ENCODE results near the gene GTF2IRD1.
"Not testable (repeated sequence)": the region's sequence is repeated elsewhere in the genome, so short reads cannot be mapped to it uniquely, and the experiment has no call there.

GTF2IRD1 gene

DNA sequence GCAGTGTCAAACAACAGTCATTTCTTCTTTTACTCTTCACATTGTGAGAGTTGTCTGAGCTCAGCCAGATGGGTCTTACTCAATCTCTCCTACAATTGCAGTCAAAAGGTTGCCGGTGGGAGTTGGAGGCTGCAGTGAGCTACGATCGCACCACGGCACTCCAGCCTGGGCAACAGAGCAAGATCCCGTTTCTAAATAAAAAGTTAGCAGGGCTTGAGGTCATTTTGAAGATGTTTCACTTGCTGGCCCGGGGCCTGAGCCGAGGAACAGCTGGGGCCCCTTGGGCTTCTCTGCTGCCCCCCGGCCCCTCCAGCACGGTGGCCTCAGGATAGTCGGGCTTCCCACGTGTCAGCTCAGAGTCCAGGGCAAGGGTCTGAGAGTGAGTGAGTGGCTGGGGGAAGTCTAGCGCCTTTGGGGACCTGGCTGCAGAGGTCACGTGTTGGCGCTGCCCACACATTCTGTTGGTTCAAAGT is 40.4 kb downstream of the GTF2IRD1 start:
- no peak for DNase-seq

DNA sequence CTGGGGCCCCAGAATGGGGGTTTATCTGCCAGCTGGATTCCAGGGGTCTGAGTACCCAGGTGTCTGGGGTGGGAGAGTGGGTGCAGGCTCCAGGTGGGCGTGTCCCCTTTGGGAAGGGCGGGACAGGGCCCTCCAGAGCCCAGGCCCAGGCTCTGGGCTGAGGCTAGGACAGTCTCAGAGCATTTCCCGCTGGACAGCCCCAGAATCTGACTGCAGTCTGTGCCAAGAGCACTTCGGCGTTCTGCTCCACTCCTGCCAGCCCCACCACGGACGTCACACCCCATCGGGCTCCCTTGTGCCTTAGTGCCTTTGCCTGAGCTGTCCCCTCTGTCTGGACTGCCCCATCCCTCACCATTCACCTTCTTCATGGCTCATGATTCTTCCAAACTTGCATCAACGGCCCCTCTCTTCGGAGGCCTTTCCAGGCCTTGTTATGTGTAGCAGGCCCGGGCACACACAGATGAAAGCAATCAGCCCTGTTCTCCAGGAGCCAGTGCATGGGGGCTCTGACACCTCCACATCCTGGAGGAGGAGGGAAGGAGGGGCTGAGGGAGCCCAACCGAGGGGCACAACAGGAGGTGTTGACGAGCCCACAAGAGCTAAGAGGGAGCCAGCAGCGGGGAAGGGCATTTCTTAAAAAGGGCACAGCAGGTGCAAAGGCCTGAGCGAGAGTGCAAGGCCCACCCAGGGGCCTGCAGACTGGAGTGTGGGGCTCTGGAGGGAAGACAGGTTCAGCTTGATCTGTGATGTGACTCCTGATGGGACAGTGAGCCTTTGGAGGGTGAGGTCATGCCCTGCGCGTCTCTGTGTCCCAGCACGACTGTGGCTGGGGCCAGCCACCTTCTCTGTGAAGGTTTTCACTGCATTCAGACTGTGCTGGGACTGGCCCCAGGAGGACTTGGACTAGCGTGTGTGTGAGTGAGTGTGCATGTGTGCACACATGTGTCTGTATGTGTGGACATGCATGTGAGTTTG is 41.7 kb downstream of the GTF2IRD1 start:
- DNase-seq = no peak

DNA sequence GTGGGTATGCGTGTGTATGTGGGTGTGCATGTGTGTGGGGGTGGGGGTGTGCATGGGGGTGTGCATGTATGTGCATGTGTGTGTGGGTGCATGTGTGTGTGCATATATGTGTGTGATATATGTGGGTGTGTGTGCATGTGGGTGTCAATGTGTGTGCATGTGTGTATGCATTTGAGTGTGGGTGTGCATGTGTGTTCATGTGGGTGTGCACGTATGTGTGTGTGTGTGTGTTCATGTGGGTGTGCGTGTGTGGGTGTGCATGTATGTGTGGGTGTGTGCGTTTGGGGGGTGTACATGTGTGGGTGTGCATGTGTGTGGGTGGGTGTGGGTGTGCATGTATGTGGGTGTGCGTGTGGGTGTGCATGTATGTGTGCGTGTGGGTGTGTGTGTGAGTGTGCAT is 42.6 kb downstream of the GTF2IRD1 start:
- DNase-seq = no peak

DNA sequence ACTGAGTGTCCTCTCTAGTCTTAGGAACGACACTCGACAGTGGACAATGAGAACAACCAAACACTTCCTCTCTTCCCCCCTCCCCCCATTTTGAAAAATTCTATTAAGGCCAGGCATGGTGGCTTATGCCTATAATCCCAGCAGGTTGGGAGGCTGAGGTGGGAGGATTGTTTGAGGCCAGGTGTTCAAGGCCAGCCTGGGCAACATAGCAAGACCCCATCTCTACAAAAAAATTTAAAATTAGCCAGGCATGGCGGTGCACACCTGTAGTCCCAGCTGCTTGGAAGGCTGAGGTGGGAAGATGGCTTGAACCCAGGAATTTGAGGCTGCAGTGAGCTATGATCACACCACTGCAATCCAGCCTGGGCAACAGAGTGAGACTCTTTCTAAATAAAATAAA is 43.1 kb downstream of the GTF2IRD1 start:
- DNase-seq = not testable (repeated sequence)

DNA sequence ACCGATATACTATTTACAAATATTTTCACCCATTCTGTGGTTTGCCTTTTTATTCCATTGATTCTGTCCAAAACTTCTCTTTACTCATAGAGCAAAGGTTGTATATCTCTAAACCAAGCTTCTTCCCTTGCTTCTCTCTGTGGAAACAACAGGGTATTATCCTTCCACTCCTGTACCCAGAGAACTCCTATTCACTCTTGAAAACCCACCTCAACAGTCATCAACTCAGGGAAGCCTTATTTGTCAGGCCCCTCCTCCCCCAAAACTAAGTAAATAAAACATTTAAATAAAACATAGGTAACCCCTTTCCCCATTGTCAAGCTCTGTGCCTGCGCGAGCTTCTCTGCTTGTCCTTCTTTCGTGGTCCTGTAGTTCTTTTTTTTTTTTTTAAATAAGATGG is 44.6 kb downstream of the GTF2IRD1 start:
- no peak for DNase-seq

DNA sequence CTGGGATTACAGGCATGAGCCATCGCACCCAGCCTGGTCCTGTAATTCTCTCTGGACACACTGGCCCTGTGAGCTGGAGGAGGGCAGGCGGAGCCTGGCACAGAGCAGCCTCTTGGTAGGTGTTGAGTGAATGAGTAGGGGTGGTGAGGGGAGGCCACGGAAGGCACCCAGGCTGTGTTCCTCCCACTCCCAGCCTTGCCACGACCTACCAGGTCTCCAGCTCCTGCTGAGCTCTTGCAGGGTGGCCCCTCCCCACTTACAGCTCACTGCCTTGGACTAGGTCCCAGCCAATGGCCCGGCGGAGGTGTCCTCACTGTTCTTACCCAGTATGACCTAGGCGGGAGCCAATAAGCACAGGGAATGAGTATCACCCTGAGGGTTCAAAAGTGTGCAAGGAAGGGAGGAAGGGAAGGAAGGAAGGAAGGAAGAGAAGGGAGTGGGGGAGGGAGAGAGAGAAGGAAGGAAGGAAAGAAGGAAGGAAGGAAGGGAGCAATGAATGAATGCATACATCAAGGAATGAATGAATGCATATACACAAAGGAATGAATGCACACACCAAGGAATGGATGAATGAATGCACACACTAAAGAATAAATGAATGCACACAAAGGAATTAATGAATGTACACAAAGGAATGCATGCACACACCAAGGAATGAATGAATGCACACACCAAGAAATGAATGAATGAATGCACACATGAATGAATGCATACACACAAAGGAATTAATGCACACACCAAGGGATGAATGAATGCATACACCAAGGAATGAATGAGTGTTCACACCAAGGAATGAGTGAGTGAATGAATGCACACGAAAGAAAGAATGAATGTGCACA is 45.5 kb downstream of the GTF2IRD1 start:
- no peak for DNase-seq

DNA sequence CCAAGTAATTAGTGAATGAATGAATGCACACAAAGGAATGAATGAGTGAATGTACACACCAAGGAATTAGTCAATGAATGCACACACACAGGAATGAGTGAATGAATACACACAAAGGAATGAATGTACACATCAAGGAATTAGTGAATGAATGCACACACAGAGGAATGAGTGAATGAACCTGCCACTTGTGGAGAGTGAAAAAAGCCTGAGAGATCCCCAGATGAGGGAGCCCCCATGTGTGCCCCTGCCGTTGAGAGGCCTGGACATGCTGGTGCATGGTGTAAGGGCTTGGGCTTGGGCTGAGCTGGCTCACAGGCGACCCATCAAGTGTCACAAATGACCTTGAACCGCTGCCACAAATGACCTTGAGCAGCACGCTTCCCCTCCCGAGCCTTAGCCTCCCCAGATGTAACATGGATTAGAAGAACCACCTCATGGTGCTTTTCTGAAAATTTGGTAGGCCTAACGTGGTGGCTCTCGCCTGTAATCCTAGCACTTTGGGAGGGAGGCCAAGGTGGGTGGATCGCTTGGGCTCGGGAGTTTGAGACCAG is 46.2 kb downstream of the GTF2IRD1 start:
- no peak for DNase-seq

DNA sequence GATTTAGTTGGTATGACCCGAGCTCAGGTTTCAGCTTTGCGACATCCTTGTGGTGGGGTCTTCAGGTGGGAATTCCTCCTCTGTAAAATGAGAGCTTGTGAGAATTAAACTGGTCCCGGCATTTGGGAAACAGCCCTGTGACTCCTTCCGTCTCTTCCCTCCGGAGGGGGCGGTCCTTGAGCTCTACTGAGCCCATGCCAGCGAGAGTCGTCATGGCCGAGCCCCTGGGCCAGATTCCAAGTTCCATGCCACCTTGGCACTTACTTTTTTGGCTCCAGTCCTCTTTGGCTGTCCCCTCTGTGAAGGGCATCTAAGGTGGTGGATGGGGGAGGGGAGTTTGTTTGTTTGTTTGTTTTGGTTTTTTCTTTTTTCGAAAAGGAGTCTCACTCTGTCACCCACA is 47.6 kb downstream of the GTF2IRD1 start:
- no peak for DNase-seq

DNA sequence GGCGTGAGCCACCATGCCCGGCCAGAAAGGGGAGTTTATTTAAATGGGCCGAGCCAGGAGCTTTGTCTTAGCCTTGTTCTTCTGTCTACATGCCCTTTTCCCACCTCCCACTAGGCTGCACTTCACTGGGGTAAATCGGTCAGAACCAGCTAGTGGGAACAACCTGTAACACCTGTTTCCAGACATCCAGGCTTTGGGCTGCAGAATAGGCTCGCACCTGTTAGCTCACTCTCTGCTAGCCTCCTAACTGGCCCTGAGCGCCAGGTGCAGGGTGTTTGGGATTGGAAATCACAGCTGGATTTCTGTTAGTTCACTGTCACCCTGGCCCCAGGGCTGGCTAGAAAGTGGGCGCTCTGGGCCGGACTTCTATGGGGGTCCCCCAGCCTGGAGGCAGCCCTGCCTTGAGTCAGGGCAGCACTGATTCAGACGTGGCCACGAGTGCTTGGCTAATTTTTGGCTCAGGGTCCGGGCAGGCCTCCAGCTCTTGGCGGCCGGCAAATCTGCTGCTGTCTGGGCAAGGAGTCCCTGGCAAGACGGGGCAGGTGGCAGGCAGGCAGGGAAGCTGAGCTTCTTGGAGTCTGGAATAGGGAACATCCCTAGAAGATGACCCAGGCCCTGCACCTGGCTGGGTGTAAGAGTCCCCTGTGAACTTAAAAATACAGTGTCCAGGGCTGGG is 48.6 kb downstream of the GTF2IRD1 start:
- DNase-seq = no peak

DNA sequence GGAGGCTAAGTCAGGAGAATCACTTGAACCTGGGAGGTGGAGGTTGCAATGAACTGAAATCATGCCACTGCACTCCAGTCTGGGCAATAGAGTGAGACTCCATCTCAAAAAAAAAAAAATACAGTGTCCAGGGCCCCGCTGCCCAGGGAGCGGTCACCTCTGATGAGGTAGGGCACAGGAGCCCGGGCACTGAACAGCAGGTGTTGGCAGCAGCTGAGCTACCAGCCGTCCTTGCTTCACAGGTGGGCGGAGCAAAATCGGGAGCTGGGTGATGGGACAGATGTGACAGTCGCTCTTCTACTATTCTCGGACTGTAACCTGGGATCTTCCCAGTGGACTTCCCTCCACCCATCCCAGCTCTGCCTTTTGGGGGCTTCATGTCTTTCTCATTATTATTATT is 49.4 kb downstream of the GTF2IRD1 start:
- DNase-seq = no peak

DNA sequence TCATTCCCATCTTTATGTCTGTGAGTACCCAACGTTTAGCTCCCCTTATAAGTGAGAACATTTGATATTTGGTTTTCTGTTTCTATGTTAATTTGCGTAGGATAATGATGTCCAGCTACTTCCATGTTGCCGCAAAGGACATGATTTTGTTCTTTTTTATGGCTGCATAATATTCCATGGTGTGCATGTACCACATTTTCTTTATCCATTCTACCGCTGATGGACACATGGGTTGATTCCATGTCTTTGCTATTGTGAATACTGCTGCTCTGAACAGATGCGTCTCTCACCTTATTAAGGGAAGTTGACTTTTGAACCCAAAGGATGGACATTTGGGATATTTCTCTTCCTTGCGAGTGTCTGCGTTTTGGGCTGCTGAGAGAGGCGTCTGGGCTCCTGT is 50.2 kb downstream of the GTF2IRD1 start:
- no peak for DNase-seq

DNA sequence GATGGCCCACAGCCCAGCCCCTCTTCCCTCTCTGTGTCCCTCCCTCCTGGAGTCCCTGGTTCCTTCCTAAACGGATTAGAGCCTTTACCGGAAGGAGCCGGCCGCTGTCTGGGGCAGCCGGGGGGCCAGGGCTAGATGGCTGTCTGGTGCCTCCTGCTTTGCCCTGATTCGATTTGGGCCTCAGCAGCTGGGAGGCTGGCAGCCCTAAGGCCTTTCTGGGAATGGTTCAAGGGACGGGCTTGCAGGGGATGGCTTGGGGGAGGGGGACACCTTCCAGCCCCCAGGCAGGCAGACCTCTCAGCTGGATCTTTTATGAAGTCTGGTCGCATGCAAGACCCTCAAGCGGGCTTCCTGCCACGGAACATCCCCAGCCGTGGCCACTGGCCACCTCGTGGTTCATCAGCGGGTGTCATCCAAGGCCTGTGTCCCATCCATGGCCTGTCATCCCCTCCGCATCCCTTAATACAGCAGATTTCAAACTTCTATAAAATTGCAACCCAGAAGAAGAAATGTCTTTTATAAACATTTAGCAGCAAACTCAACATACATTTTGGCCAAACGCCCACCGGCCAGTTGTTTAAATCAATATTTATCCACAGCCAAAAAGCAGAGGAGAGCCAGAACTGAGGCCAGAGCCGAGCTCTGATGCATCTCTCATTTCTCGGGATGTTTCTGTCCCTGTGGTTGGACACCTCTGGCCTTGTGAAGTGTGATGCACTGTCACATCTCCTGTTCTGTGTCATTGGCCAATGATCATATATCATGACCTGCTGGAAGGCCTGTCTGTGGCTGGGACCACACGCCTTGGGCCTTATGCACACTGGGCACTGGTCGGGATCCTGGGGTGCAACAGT is 52.0 kb downstream of the GTF2IRD1 start:
- no peak for DNase-seq

DNA sequence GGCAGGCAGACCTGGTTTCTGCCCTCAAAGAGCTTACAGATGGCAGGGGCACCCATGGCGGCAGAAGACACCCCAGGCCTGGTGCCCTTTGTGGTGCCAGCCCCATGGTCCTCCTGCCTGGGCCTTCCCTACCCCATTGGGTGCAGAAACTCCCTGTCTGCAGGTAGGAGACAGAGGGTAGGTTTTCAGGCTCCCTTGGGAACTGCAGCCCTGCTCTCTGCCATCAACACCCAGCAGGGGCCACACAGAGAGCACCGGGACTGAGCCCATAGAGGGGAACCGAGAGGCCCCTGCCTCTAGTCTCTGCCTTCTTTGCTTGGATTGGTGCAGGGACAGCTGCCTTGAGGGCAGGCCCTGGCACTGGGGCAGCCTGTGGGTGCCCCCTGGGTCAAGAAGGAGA is 52.6 kb downstream of the GTF2IRD1 start:
- no peak for DNase-seq

DNA sequence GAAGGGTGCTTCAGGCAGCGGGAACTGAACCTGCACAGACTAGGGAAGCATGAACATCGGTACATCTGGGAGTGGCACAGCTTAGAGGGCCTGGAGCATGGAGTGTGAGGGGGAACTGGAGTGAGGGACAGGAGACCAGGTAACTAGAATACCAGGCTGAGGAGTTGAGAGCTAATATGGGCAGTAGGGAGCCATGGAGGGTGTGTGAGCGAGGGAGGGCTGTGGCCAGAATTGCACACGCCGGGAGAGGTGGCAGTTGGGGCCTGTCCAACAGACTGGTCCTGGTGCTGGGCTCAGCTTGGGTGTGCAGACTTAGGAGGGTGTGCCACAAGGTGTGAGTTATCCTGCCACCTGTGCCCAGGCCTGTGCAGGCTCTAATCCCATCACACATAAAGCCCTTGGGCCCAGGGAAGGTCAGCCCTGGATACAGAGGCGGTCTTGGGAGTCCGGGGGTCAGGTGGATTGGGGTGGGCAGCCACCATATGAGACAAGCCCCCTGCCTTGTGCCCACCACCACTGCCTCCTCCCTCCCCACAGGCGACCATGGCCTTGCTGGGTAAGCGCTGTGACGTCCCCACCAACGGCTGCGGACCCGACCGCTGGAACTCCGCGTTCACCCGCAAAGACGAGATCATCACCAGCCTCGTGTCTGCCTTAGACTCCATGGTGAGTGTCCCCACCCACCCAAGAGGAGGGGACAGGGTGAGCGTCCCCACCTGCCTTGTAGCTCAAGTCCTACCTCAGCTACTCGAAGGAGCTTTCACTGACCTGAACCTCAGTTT is 54.0 kb downstream of the GTF2IRD1 start:
- no peak for DNase-seq

DNA sequence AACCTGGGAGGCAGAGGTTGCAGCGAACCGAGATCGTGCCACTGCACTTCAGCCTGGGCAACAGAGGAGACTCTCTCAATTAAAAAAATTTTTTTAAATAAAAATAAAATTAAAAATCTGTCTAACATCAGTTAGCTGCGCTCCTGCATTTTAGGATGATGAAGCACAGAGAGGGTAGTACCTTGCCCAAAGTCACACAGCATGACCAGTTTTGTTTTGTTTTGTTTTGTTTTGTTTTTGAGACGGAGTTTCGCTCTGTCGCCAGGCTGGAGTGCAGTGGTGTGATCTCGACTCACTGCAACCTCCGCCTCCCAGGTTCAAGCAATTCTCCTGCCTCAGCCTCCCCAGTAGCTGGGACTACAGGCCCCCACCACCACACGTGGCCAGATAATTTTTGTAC is 55.7 kb downstream of the GTF2IRD1 start:
- not testable (repeated sequence) for DNase-seq

DNA sequence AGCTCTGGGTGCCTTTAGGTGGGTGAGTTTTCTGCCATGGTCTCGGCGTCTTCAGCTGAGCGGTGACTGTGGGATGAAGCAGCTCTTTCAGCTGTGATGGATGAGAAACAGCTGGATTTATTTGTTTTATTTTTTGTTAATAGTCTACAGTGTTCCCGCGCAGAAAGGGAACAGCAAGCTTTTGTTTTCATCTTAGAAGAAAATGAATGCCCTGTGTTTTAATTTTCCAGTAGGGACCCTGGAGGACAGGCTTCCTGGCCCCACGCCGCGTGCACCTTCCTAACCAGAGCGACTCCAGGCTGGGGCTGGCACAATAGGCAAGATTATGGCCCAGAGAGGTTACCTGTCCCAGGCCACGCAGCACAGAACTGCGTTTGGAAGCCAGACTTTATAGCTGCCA is 57.6 kb downstream of the GTF2IRD1 start:
- no peak for DNase-seq

DNA sequence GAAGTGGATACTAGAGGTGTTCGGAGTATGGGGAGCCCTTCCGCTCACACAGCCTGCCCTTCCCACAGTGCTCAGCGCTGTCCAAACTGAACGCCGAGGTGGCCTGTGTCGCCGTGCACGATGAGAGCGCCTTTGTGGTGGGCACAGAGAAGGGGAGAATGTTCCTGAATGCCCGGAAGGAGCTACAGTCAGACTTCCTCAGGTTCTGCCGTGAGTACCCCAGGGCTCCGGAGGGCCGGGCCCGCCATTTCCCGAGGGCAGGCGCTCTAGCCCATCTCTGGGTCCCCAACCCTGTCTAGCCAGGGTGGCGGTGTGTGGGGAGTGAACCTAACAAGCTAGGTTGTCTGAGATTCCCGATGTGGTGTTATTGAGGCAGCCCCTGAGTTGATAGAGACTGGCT is 59.1 kb downstream of the GTF2IRD1 start:
- no peak for DNase-seq

DNA sequence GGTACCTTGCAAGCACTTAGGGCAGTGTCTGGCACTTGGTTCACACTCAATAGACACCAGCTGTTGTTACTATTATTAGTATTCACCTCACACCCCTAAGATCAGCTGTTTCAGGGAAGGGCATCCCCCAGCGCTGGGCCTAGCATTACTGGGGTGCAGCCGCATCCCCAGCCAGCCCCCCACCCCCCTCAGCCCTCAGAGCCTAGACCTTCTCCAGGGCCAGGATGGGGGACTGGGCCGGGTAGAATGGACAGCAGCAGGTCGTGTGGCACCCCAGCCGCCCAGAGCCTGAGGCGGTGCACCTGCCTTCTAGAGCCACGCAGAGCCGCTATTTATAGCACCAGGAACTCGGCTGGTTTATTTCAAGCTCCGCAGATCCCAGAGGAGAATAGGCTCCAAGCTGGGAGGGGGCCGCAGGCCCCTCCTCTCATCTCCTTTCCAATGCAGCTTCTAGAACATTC is 60.5 kb downstream of the GTF2IRD1 start:
- no peak for DNase-seq

DNA sequence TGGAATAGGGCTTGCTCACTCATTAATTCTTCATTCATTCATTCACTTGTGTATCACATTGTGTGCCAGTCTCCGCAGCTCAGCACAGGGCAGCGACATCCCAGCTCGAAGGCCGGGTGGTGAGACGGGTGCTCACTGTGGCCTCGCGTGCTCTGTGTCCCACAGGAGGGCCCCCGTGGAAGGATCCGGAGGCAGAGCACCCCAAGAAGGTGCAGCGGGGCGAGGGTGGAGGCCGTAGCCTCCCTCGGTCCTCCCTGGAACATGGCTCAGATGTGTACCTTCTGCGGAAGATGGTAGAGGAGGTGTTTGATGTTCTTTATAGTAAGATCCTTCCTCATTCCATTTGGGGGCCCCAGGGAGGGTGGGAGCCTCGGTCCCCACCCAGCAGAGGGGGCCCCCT is 61.6 kb downstream of the GTF2IRD1 start:
- DNase-seq = no peak

DNA sequence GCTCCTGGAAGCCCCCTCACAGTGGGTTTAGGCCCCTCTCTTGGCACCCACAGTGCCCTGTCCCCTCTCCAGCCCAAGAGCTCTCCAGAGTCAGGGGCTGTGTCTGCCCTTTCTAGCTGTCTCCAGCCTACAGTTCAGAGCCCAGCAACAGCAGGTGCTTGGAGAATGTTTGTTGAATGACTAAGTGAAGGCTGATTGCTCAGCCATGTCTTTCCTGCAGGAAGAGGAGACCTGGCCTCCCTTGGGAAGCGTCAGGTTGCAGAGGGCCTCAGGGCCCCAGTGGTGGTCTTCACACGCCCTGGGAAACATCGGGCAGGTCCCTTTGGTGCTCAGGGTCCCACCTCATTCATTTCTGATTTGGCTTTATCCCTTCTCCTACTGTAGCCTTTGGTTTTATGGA is 62.5 kb downstream of the GTF2IRD1 start:
- DNase-seq = no peak

DNA sequence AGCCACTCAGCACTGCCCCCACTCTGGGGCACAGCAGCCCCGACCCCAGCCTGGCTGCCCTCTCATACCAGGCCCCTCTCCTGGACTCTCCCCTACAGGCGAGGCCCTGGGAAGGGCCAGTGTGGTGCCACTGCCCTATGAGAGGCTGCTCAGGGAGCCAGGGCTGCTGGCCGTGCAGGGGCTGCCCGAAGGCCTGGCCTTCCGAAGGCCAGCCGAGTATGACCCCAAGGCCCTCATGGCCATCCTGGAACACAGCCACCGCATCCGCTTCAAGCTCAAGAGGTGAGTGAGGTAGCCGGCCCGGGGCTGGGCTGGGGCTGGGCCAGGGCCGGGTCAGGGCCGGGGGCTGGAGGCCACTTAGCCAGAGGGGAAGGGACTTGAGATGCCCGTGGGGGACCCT is 64.3 kb downstream of the GTF2IRD1 start:
- no peak for DNase-seq
